Heart left ventricle (tissue), 16 donors: ENCODE data around the gene EBF4. TPM values are rescaled to one million over a fixed set of nuclear protein-coding genes. Genes with fewer than 3 reads are reported as not detected.
A peak's percentile ranks its signal among the peaks of the same experiment; 100 is the strongest.

Experiments used
- ATAC-seq, 4 donors: fragments of 200-7000 bp; cut with Tn5 transposase; one replicate each; pipeline ENCODE4 v1.9.1; 2020 to 2022; ENCODE audit warnings: moderate library complexity in 4 of 4, mild to moderate bottlenecking in 3 of 4, moderate number of reproducible peaks in 1 of 4
- DNase-seq, 5 donors: peaks; one replicate each; pipeline ENCODE4 v3.0.0-alpha.2; 2020
- H3K27ac ChIP-seq, 12 donors: fragments of 200-600 bp; sonication (generic) in 4 of 12; one replicate each; pipeline versions ENCODE4 v1.5.0 to v1.8.0; 2016 to 2022; ENCODE audit warnings: mild to moderate bottlenecking in 2 of 12
- H3K27me3 ChIP-seq, 9 donors: fragments of 200-600 bp; sonication (generic) in 2 of 9; one replicate each; pipeline versions ENCODE4 v1.5.1 to v1.8.0; 2016 to 2022; ENCODE audit warnings: mild to moderate bottlenecking in 3 of 9
- H3K36me3 ChIP-seq, 9 donors: fragments of 200-600 bp; sonication (generic) in 2 of 9; one replicate each; pipeline versions ENCODE4 v1.5.0 to v1.8.0; 2018 to 2022; ENCODE audit warnings: mild to moderate bottlenecking in 2 of 9
- H3K4me1 ChIP-seq, 12 donors: fragments of 200-600 bp; sonication (generic) in 4 of 12; one replicate each; pipeline versions ENCODE4 v1.5.0 to v1.8.0; 2016 to 2022; ENCODE audit warnings: mild to moderate bottlenecking in 3 of 12
- H3K4me3 ChIP-seq, 12 donors: fragments of 200-600 bp; sonication (generic) in 4 of 12; one replicate each; pipeline versions ENCODE4 v1.5.0 to v1.8.0; 2017 to 2022; ENCODE audit warnings: mild to moderate bottlenecking in 9 of 12, moderate library complexity in 4 of 12
- H3K9me3 ChIP-seq, 12 donors: fragments of 200-600 bp; sonication (generic) in 4 of 12; one replicate each; pipeline versions ENCODE4 v1.5.0 to v1.8.0; 2016 to 2022; ENCODE audit warnings: mild to moderate bottlenecking in 1 of 12
- CTCF ChIP-seq, 12 donors: fragments of 200-600 bp; sonication (generic) in 4 of 12; IDR thresholded peaks; one replicate each; pipeline versions ENCODE4 v1.5.0 to v1.8.0; 2018 to 2022; ENCODE audit warnings: antibody characterized with exemption in 12 of 12, mild to moderate bottlenecking in 5 of 12
- POLR2A ChIP-seq, 2 donors: fragments of 450-650 bp; IDR thresholded peaks; one replicate each; pipeline ENCODE4 v1.6.1; 2017; ENCODE audit warnings: antibody characterized with exemption in 2 of 2, mild to moderate bottlenecking in 2 of 2, moderate library complexity in 2 of 2
- WGBS, 4 donors: extraction: QIAGEN DNeasy Blood & Tissue Kit in 2 of 4; methylation state at CpG; one replicate each; pipeline versions ENCODE4 v1.1.5 to v1.1.7; 2013 to 2018; 5-methylcytosine and 5-hydroxymethylcytosine counted together
- intact Hi-C, 10 donors: fragments of 100-400 bp; cut with DNase I; formaldehyde crosslinking; loops; one replicate each; pipeline versions ENCODE4 v1.11.1 to v1.14.2; 2022
- polyA plus RNA-seq, 2 donors: library from polyadenylated mRNA; stranded (reverse); fragments of 200-250 nt; gene quantifications; one replicate each; pipeline ENCODE4 v1.2.3, GENCODE V29; 2013
- total RNA-seq, 9 donors: library from RNA; depleted of rRNA in 2 of 9; stranded (reverse); fragments of >200 nt in 2 of 9; fragmentation: NEBNext Ultra II Directional in 3 of 9; extraction: Animal tissue kit (Norgen Biotek cat#: 25700) in 3 of 9; gene quantifications; one replicate each; pipeline versions ENCODE4 v1.1.0 to v1.2.4, GENCODE V29; 2016 to 2023
- donor health status: ischemic (EF 13 %, LVEDD 7.1; RV severe dilation, severe dysfunction).
- donor health status: healthy with polysubstance abuse.
- donor health status: DM: no; HTN: yes; CAD: no.
- donor health status: DM: no; HTN: no; CAD: no.
- donor health status: ischemic (EF 25% LVEDD 6.9; RV normal size, moderate dysfunction).
- donor health status: ischemic (EF 25% LVEDD 5.7; RV mildly dilated, moderate dysfunction).
- donor health status: healthy.
- donor health status: DM: yes; HTN: yes; CAD: no.
- donor health status: ischemic (EF 35%, LVEDD 5.7; RV mildly dilated, moderate dysfunction).
- donor health status: nonischemic (EF 11% LVEDD 7.7; RV severe dilation, severe dysfunction).
- donor health status: DM: yes; HTN: yes; CAD: no.
- donor health status: PGD.
- donor health status: ischemic (EF 29% LVEDD 5.4; RV normal size, mild dysfunction).
- donor health status: nonischemic (EF 23%, LVEDD 6.1; RV moderate dilation, normal function).

Gene EBF4
- total and polyA plus RNA-seq, 11 donors = 2.5 to 6.4 (median 3.8) TPM

- no peaks in the 10 kb centered on the region for H3K9me3 ChIP-seq
- no peak overlapping the region for H3K27ac ChIP-seq
- 78 to 87% (median 84%) methylated on average over 8 of the region's 8 CpGs for WGBS, 4 donors
- peaks cover 0 to 9% (median 0%) of the 10 kb centered on the region in 12 donors for H3K4me1 ChIP-seq
- peaks cover 0 to 5% (median 0%) of the 10 kb centered on the region in 9 donors for H3K27me3 ChIP-seq
- no peak for DNase-seq
- ATAC-seq = no peak
- H3K36me3 ChIP-seq = no peaks in the 10 kb centered on the region
- TF ChIP-seq CTCF (IDR thresholded peaks at IDR 0.05) (no peak), POLR2A (IDR thresholded peaks at IDR 0.05) (no peak)
- intact Hi-C loops = no loop called here
- H3K4me3 ChIP-seq = no peak overlapping the region
These were observed 46.4 kb downstream of the EBF4 start for GRCh38 chr20:2739042-2739398.

- Histone ChIP-seq H3K9me3 (no peaks in the 10 kb centered on the region), H3K36me3 (no peaks in the 10 kb centered on the region), H3K27ac (peak overlapping the region in 1 of 12 donors; percentile 61), H3K4me1 (peaks cover 0 to 9% (median 0%) of the 10 kb centered on the region in 12 donors), H3K4me3 (no peak overlapping the region), H3K27me3 (peaks cover 0 to 5% (median 0%) of the 10 kb centered on the region in 9 donors)
- intact Hi-C loops = loop anchor here in 3 of 10 donors (5.0 to 10.0 kb wide), 3 partner anchors 38 to 56 kb away; partner anchors contain the start of gene EBF4 (in 1 of the 3)
- WGBS, 4 donors = 66 to 76% (median 72%) methylated on average over 6 of the region's 6 CpGs
- no peak for DNase-seq
- ATAC-seq = no peak
- TF ChIP-seq POLR2A (IDR thresholded peaks at IDR 0.05) (no peak), CTCF (IDR thresholded peaks at IDR 0.05) (no peak)
These were observed 48.1 kb downstream of the EBF4 start for GRCh38 chr20:2740702-2741101.

GRCh38 chr20:2741463-2741862, 48.9 kb downstream of the EBF4 start:
- no peak for ATAC-seq
- TF ChIP-seq CTCF (IDR thresholded peaks at IDR 0.05) (no peak), POLR2A (IDR thresholded peaks at IDR 0.05) (no peak)
- peaks cover 0 to 5% (median 0%) of the 10 kb centered on the region in 9 donors for H3K27me3 ChIP-seq
- H3K9me3 ChIP-seq = no peaks in the 10 kb centered on the region
- WGBS, 4 donors = 71 to 81% (median 72%) methylated on average over 3 of the region's 3 CpGs
- intact Hi-C loops = loop anchor here in 3 of 10 donors (5.0 to 10.0 kb wide), 3 partner anchors 39 to 57 kb away; partner anchors contain the start of gene EBF4 (in 1 of the 3)
- DNase-seq = no peak
- H3K4me1 ChIP-seq = peaks cover 0 to 9% (median 0%) of the 10 kb centered on the region in 12 donors
- no peaks in the 10 kb centered on the region for H3K36me3 ChIP-seq
- H3K4me3 ChIP-seq = no peak overlapping the region
- peak overlapping the region in 1 of 12 donors; percentile 61 for H3K27ac ChIP-seq

- no peak for ATAC-seq
- Histone ChIP-seq H3K27ac (peak overlapping the region in 1 of 12 donors; percentile 32), H3K27me3 (peaks cover 0 to 5% (median 0%) of the 10 kb centered on the region in 9 donors), H3K9me3 (no peaks in the 10 kb centered on the region), H3K4me3 (no peak overlapping the region), H3K36me3 (no peaks in the 10 kb centered on the region), H3K4me1 (peaks cover 0 to 9% (median 0%) of the 10 kb centered on the region in 12 donors)
- 85 to 92% (median 86%) methylated on average over 7 of the region's 7 CpGs for WGBS, 4 donors
- DNase-seq = no peak
- intact Hi-C loops = loop anchor here in 4 of 10 donors (2.0 to 10.0 kb wide), 4 partner anchors 40 to 57 kb away; partner anchors contain the start of gene EBF4 (in 1 of the 4)
- TF ChIP-seq POLR2A (IDR thresholded peaks at IDR 0.05) (no peak), CTCF (IDR thresholded peaks at IDR 0.05) (no peak)
These were observed 49.3 kb downstream of the EBF4 start for GRCh38 chr20:2741881-2742280.
